Smooth muscle cell (in vitro differentiated cells): ENCODE data around the gene TSC22D3. TPM values are rescaled to one million over a fixed set of nuclear protein-coding genes. Genes with fewer than 3 reads are reported as not detected.

Source experiments
- DNase-seq: peaks from one replicate; lab custom pipeline; 2025; ENCODE audit not compliant: unreplicated experiment; lab: John Stamatoyannopoulos, UW
- H2AFZ ChIP-seq: fragments of 200-600 bp; sonication (generic); 2 replicates; pipeline ENCODE4 v1.6.0; 2016; ENCODE audit warnings: antibody characterized with exemption, low read depth, mild to moderate bottlenecking
- H3F3A ChIP-seq: fragments of 200-600 bp; sonication (generic); 2 replicates; pipeline ENCODE4 v1.6.0; 2017; ENCODE audit warnings: antibody characterized with exemption, low read depth
- H3K27ac ChIP-seq: fragments of 200-600 bp; sonication (generic); 2 replicates; pipeline ENCODE4 v1.5.1; 2016; ENCODE audit warnings: low read depth, mild to moderate bottlenecking
- H3K27me3 ChIP-seq: fragments of 200-600 bp; sonication (generic); 2 replicates; pipeline ENCODE4 v1.6.1; 2016; ENCODE audit warnings: low read depth, mild to moderate bottlenecking
- H3K36me3 ChIP-seq: fragments of 200-600 bp; sonication (generic); 2 replicates; pipeline ENCODE4 v1.5.1; 2016; ENCODE audit warnings: low read depth
- H3K4me1 ChIP-seq: fragments of 200-600 bp; sonication (generic); 2 replicates; pipeline ENCODE4 v1.5.1; 2016; ENCODE audit warnings: low read depth
- H3K4me2 ChIP-seq: fragments of 200-600 bp; sonication (generic); 2 replicates; pipeline ENCODE4 v1.6.0; 2016; ENCODE audit warnings: mild to moderate bottlenecking
- H3K4me3 ChIP-seq: fragments of 200-600 bp; sonication (generic); 2 replicates; pipeline ENCODE4 v1.5.1; 2016; ENCODE audit warnings: mild to moderate bottlenecking
- H3K79me2 ChIP-seq: fragments of 200-600 bp; sonication (generic); 2 replicates; pipeline ENCODE4 v1.6.0; 2016; ENCODE audit warnings: low read depth, mild to moderate bottlenecking
- H3K9ac ChIP-seq: fragments of 200-600 bp; sonication (generic); 2 replicates; pipeline ENCODE4 v1.6.0; 2016; ENCODE audit warnings: low read depth
- H3K9me3 ChIP-seq: fragments of 200-600 bp; sonication (generic); replicated peaks from 2 replicates; pipeline ENCODE4 v1.5.1; 2016; ENCODE audit warnings: low read depth
- H4K20me1 ChIP-seq: fragments of 200-600 bp; sonication (generic); 2 replicates; pipeline ENCODE4 v1.6.0; 2016; ENCODE audit warnings: low read depth
- WGBS: methylation state at CpG from one replicate; pipeline ENCODE4 v1.1.7; 2016; ENCODE audit warnings: low lambda C conversion rate; 5-methylcytosine and 5-hydroxymethylcytosine counted together
- polyA plus RNA-seq: library from polyadenylated mRNA; unstranded; fragments of >200 nt; fragmentation: Nextera tagmentation; extraction: Ambion mirVana; gene quantifications from 2 replicates; pipeline ENCODE4 v1.2.1, GENCODE V29; 2016
- total RNA-seq: library from RNA; depleted of rRNA; stranded (reverse); fragments of >200 nt; gene quantifications from 2 replicates; pipeline ENCODE4 v1.2.3, GENCODE V29; 2014
- TF ChIP-seq, protein P1 (sequence below): fragments of 200-600 bp; sonication (generic); IDR thresholded peaks from 2 replicates; pipeline ENCODE4 v1.5.1; 2017; ENCODE audit warnings: borderline replicate concordance, mild to moderate bottlenecking, antibody characterized with exemption; ENCODE audit not compliant: insufficient read depth, poor library complexity, severe bottlenecking

TSC22D3 gene
- total and polyA plus RNA-seq, 2 experiments from 2014 or later: 144 to 271 TPM

DNA sequence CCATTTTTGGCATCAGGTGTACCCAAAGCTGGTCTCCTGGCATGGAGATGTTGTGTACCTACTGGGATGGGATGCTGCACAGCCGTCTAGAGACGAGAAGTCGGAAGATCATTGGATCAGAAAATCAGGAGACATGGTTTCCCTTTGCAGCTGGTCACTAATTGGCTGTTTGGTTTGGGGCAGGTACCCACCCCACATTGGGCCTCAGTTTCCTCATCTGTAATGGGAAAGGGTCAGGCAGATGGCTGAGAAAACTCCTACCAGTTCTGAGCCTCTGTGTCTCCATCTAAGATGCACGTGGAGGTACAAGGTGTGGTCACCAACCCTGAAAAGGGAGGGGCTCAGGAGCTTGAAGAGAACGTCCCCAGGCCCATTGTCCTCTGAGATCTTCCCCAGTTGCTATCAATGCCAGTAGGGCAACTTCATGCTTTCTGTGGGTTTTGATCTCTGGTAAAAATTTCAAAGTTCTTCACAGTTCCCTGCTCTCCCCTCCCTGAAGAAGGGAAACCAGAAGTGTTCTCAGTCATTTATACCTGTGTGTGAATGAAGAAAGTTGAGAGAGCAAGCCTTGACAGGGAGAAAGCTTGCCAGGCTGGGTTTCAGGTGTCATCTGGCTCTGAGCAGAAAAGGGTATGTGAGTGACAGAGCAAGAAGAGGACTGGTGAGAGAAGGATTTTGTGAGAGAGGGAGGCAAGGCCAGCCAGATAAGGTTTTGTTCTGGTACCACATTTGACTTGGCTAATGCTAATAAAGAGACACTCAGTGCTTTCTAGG lies 15.1 kb downstream of the TSC22D3 start:
- Histone ChIP-seq H3K4me1 (no peaks in the 10 kb centered on the region), H3K4me2 (no peak overlapping the region), H4K20me1 (no peaks in the 10 kb centered on the region), H3K36me3 (no peaks in the 10 kb centered on the region), H3K79me2 (no peaks in the 10 kb centered on the region), H3F3A (no peaks in the 10 kb centered on the region), H3K27ac (no peak overlapping the region), H3K27me3 (no peaks in the 10 kb centered on the region), H2AFZ (no peak overlapping the region), H3K9me3 (no peaks in the 10 kb centered on the region), H3K4me3 (no peak overlapping the region), H3K9ac (no peak overlapping the region)
- 92% methylated on average over 5 of the region's 5 CpGs for WGBS
- TF ChIP-seq, protein P1, sequence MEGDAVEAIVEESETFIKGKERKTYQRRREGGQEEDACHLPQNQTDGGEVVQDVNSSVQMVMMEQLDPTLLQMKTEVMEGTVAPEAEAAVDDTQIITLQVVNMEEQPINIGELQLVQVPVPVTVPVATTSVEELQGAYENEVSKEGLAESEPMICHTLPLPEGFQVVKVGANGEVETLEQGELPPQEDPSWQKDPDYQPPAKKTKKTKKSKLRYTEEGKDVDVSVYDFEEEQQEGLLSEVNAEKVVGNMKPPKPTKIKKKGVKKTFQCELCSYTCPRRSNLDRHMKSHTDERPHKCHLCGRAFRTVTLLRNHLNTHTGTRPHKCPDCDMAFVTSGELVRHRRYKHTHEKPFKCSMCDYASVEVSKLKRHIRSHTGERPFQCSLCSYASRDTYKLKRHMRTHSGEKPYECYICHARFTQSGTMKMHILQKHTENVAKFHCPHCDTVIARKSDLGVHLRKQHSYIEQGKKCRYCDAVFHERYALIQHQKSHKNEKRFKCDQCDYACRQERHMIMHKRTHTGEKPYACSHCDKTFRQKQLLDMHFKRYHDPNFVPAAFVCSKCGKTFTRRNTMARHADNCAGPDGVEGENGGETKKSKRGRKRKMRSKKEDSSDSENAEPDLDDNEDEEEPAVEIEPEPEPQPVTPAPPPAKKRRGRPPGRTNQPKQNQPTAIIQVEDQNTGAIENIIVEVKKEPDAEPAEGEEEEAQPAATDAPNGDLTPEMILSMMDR: no peak
- DNase-seq: no peak

DNA sequence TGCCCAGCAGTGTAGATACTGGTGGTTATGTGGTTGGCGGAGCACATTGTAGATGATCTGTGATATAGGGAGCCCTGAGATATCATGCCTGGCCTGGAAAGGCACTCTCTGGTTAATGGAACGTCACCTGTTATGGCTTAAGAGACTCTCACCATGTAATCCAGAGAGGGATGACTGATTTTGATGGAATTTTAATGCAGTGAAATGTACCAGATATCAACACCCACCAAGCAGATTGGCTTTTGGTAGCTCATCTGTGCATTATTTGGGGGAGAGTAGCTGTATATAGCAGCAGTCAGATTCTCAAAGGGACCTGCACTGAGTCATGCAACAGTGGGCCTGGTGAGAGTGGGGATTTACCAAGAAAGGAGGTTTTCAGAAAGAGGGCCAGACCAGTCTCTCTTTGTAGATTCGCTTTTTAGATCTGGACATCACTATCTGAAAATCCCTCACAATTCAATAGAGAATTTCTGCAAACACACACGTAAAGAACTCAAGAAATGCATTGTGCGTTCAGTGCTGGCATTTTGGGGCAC lies 17.3 kb downstream of the TSC22D3 start:
- H3F3A ChIP-seq: no peaks in the 10 kb centered on the region
- TF ChIP-seq, protein P1: no peak
- H3K9me3 ChIP-seq: no peaks in the 10 kb centered on the region
- no peak overlapping the region for H2AFZ ChIP-seq
- H3K4me3 ChIP-seq: no peak overlapping the region
- H3K79me2 ChIP-seq: no peaks in the 10 kb centered on the region
- H3K36me3 ChIP-seq: no peaks in the 10 kb centered on the region
- WGBS: 92% methylated on average over 5 of the region's 5 CpGs
- H3K4me2 ChIP-seq: no peak overlapping the region
- no peak overlapping the region for H3K9ac ChIP-seq
- H3K27me3 ChIP-seq: no peaks in the 10 kb centered on the region
- no peak for DNase-seq
- H3K27ac ChIP-seq: no peak overlapping the region
- H3K4me1 ChIP-seq: no peaks in the 10 kb centered on the region
- no peaks in the 10 kb centered on the region for H4K20me1 ChIP-seq

GRCh38 chrX:107755721-107756120 lies 19.9 kb downstream of the TSC22D3 start:
- TF ChIP-seq, protein P1: no peak
- H3K27me3 ChIP-seq: no peaks in the 10 kb centered on the region

More at GRCh38 chrX:107755721-107756120, 19.9 kb downstream of the TSC22D3 start:
- Histone ChIP-seq H3K79me2 (no peaks in the 10 kb centered on the region), H3K9me3 (no peaks in the 10 kb centered on the region), H2AFZ (no peak overlapping the region), H3F3A (no peaks in the 10 kb centered on the region), H3K4me3 (no peak overlapping the region), H3K4me1 (no peaks in the 10 kb centered on the region), H3K4me2 (no peak overlapping the region), H3K27ac (no peak overlapping the region), H3K9ac (no peak overlapping the region), H3K36me3 (no peaks in the 10 kb centered on the region), H4K20me1 (no peaks in the 10 kb centered on the region)
- WGBS: 88% methylated on average over 3 of the region's 3 CpGs
- DNase-seq: no peak
